OCI-LY1 (cell line): ENCODE data around the gene GNAS.

Experiments used
- H2AFZ ChIP-seq: fragments of 200-600 bp; sonication (generic), shearing (Covaris generic); 2 replicates; pipeline ENCODE4 v1.6.0; 2014; ENCODE audit warnings: antibody characterized with exemption, mild to moderate bottlenecking, low read length
- H3F3A ChIP-seq: fragments of 200-600 bp; sonication (generic), shearing (Covaris generic); 2 replicates; pipeline ENCODE4 v1.6.0; 2014; ENCODE audit warnings: mild to moderate bottlenecking, antibody characterized with exemption, low read length, moderate library complexity; ENCODE audit not compliant: insufficient read depth
- H3K27ac ChIP-seq: fragments of 200-600 bp; sonication (generic); 2 replicates; pipeline ENCODE4 v1.5.1; 2014; ENCODE audit warnings: low read length, mixed run types, mild to moderate bottlenecking, low read depth; ENCODE audit not compliant: poor library complexity, severe bottlenecking
- H3K27me3 ChIP-seq: fragments of 200-600 bp; sonication (generic); 2 replicates; pipeline ENCODE4 v1.6.0; 2014; ENCODE audit warnings: antibody characterized with exemption, mild to moderate bottlenecking, low read length, moderate library complexity; ENCODE audit not compliant: insufficient read depth
- H3K36me3 ChIP-seq: fragments of 200-600 bp; sonication (generic); 2 replicates; pipeline ENCODE4 v1.6.1; 2014; ENCODE audit warnings: mild to moderate bottlenecking, antibody characterized with exemption, low read length, moderate library complexity, mixed read lengths; ENCODE audit not compliant: insufficient read depth
- H3K4me1 ChIP-seq: fragments of 200-600 bp; sonication (generic); 2 replicates; pipeline ENCODE4 v1.5.1; 2014; ENCODE audit warnings: mild to moderate bottlenecking, low read length, moderate library complexity; ENCODE audit not compliant: insufficient read depth, severe bottlenecking
- H3K4me2 ChIP-seq: fragments of 200-600 bp; sonication (generic), shearing (Covaris generic); 2 replicates; pipeline ENCODE4 v1.6.1; 2014; ENCODE audit warnings: low read length
- H3K4me3 ChIP-seq: fragments of 200-600 bp; sonication (generic); 2 replicates; pipeline ENCODE4 v1.5.1; 2014; ENCODE audit warnings: low read length, low read depth, mild to moderate bottlenecking, mixed read lengths; ENCODE audit not compliant: poor library complexity, severe bottlenecking
- H3K79me2 ChIP-seq: fragments of 200-600 bp; shearing (Covaris generic); 2 replicates; pipeline ENCODE4 v1.6.1; 2016; ENCODE audit warnings: mixed run types, low read length, mixed read lengths; ENCODE audit not compliant: insufficient read depth
- H3K9ac ChIP-seq: fragments of 200-600 bp; sonication (generic), shearing (Covaris generic); 2 replicates; pipeline ENCODE4 v1.6.1; 2014; ENCODE audit warnings: mild to moderate bottlenecking, low read length, mixed read lengths
- H3K9me2 ChIP-seq: fragments of 200-600 bp; sonication (generic), shearing (Covaris generic); 2 replicates; pipeline ENCODE4 v1.6.1; 2014; ENCODE audit warnings: low read depth, mild to moderate bottlenecking, low read length, mixed read lengths
- H3K9me3 ChIP-seq: fragments of 200-600 bp; shearing (Covaris generic); 2 replicates; pipeline ENCODE4 v1.6.1; 2014; ENCODE audit warnings: low read length, mixed read lengths
- H4K20me1 ChIP-seq: fragments of 200-600 bp; sonication (generic), shearing (Covaris generic); 2 replicates; pipeline ENCODE4 v1.6.0; 2016; ENCODE audit warnings: mild to moderate bottlenecking, low read length; ENCODE audit not compliant: insufficient read depth
- CTCF ChIP-seq: fragments of 200-600 bp; sonication (generic), shearing (Covaris generic); IDR thresholded peaks from 2 replicates; pipeline ENCODE4 v1.5.1; 2017; ENCODE audit warnings: mild to moderate bottlenecking, antibody characterized with exemption, low read length, moderate library complexity, mixed read lengths
- EZH2 ChIP-seq: fragments of 200-600 bp; sonication (generic), shearing (Covaris generic); IDR thresholded peaks from 2 replicates; pipeline ENCODE4 v1.8.0; 2017; ENCODE audit warnings: borderline replicate concordance, mixed run types, mild to moderate bottlenecking, antibody characterized with exemption, low read length, moderate library complexity, mixed read lengths

GNAS gene

GRCh38 chr20:58911309-58911708, 58.8 kb downstream of the GNAS start:
- Histone ChIP-seq H3F3A (peaks cover 14% of the 10 kb centered on the region; the same call in 1 of the 2 replicates), H3K4me2 (no peak overlapping the region)

GRCh38 chr20:58911970-58912369, 59.5 kb downstream of the GNAS start:
- TF ChIP-seq EZH2 (no peak), CTCF (no peak)
- Histone ChIP-seq H3K27ac (no peak overlapping the region), H3K36me3 (peaks cover 48% of the 10 kb centered on the region), H3F3A (peaks cover 11% of the 10 kb centered on the region; the same call in 1 of the 2 replicates), H3K9me2 (no peaks in the 10 kb centered on the region), H3K4me1 (peaks cover 16% of the 10 kb centered on the region), H2AFZ (no peak overlapping the region), H3K4me3 (no peak overlapping the region), H3K9ac (no peak overlapping the region), H3K27me3 (no peaks in the 10 kb centered on the region), H3K79me2 (no peaks in the 10 kb centered on the region), H3K9me3 (no peaks in the 10 kb centered on the region), H3K4me2 (no peak overlapping the region), H4K20me1 (no peaks in the 10 kb centered on the region)

More at GRCh38 chr20:58911309-58911708, 58.8 kb downstream of the GNAS start:
- Histone ChIP-seq H3K9me3 (no peaks in the 10 kb centered on the region), H3K27ac (no peak overlapping the region), H3K79me2 (no peaks in the 10 kb centered on the region), H3K9ac (no peak overlapping the region), H3K9me2 (no peaks in the 10 kb centered on the region), H3K4me1 (peaks cover 23% of the 10 kb centered on the region), H2AFZ (no peak overlapping the region), H3K27me3 (no peaks in the 10 kb centered on the region), H4K20me1 (no peaks in the 10 kb centered on the region), H3K4me3 (no peak overlapping the region), H3K36me3 (peaks cover 54% of the 10 kb centered on the region)
- TF ChIP-seq CTCF = no peak
- TF ChIP-seq EZH2 = no peak

GRCh38 chr20:58913079-58913478, 60.6 kb downstream of the GNAS start:
- TF ChIP-seq CTCF = no peak
- no peak for TF ChIP-seq EZH2

More at GRCh38 chr20:58913079-58913478, 60.6 kb downstream of the GNAS start:
- H3K27me3 ChIP-seq = no peaks in the 10 kb centered on the region
- H3K4me2 ChIP-seq = no peak overlapping the region
- no peak overlapping the region for H3K4me3 ChIP-seq
- H3K36me3 ChIP-seq = peaks cover 42% of the 10 kb centered on the region
- H2AFZ ChIP-seq = no peak overlapping the region
- no peak overlapping the region for H3K27ac ChIP-seq
- no peaks in the 10 kb centered on the region for H3K79me2 ChIP-seq
- no peak overlapping the region for H3K9ac ChIP-seq
- H4K20me1 ChIP-seq = no peaks in the 10 kb centered on the region
- H3K4me1 ChIP-seq = peaks cover 5% of the 10 kb centered on the region
- H3K9me3 ChIP-seq = no peaks in the 10 kb centered on the region
- H3K9me2 ChIP-seq = no peaks in the 10 kb centered on the region
- 0 out of 2 replicates have a peak, but pooled peaks cover 7% of the 10 kb centered on the region for H3F3A ChIP-seq
